Fibroblast of lung (primary cell): ENCODE measurements around the gene DLG3. TPM values are rescaled to one million over a fixed set of nuclear protein-coding genes. Genes with fewer than 3 reads are reported as not detected.

Experiments used
- DNase-seq, 2 donors: peaks; one replicate each; pipeline versions ENCODE4 v3.0.0 to v3.0.0-alpha.2; 2010; ENCODE audit warnings: low read depth in 2 of 2
- H2AFZ ChIP-seq: 2 replicates; pipeline ENCODE4 v1.5.1; 2012; ENCODE audit warnings: low read length, control low read depth, inconsistent platforms
- H3K27ac ChIP-seq: 2 replicates; pipeline ENCODE4 v1.5.1; 2011; ENCODE audit warnings: low read length, control low read depth; ENCODE audit not compliant: insufficient read depth
- H3K27me3 ChIP-seq: 2 replicates; pipeline ENCODE4 v1.5.1; 2011; ENCODE audit warnings: mild to moderate bottlenecking, low read length; ENCODE audit not compliant: control insufficient read depth, insufficient read depth
- H3K36me3 ChIP-seq: 2 replicates; pipeline ENCODE4 v1.5.1; 2011; ENCODE audit warnings: low read length; ENCODE audit not compliant: control insufficient read depth, insufficient read depth
- H3K4me1 ChIP-seq: 2 replicates; pipeline ENCODE4 v1.5.1; 2011; ENCODE audit warnings: low read length; ENCODE audit not compliant: control insufficient read depth, insufficient read depth; ENCODE audit errors: extremely low read depth
- H3K4me2 ChIP-seq: 2 replicates; pipeline ENCODE4 v1.5.1; 2011; ENCODE audit warnings: low read length, control low read depth; ENCODE audit not compliant: insufficient read depth; ENCODE audit errors: extremely low read depth
- H3K4me3 ChIP-seq, 4 experiments: fragments of 200-600 bp in 1 of 4; sonication (generic) in 1 of 4; replicated peaks in 1 of 4; 2 replicates each; pipeline ENCODE4 v1.5.1; 2011 to 2016; ENCODE audit warnings: low read length in 4 of 4, low read depth in 3 of 4, mild to moderate bottlenecking in 3 of 4, control low read depth in 2 of 4, inconsistent platforms in 1 of 4, mixed read lengths in 1 of 4; ENCODE audit not compliant: insufficient read depth in 1 of 4; ENCODE audit errors: control extremely low read depth in 1 of 4
- H3K79me2 ChIP-seq: 2 replicates; pipeline ENCODE4 v1.5.1; 2012; ENCODE audit warnings: mild to moderate bottlenecking, low read length, inconsistent platforms; ENCODE audit not compliant: control insufficient read depth, insufficient read depth
- H3K9ac ChIP-seq: 2 replicates; pipeline ENCODE4 v1.5.1; 2011; ENCODE audit warnings: mild to moderate bottlenecking, low read length, control low read depth; ENCODE audit not compliant: insufficient read depth
- H3K9me3 ChIP-seq: 2 replicates; pipeline ENCODE4 v1.5.1; 2012; ENCODE audit warnings: low read depth, low read length; ENCODE audit not compliant: control insufficient read depth, insufficient read depth
- H4K20me1 ChIP-seq: 2 replicates; pipeline ENCODE4 v1.5.1; 2011; ENCODE audit warnings: low read length; ENCODE audit not compliant: control insufficient read depth, insufficient read depth; ENCODE audit errors: extremely low read depth
- EZH2 ChIP-seq: IDR thresholded peaks from 2 replicates; pipeline ENCODE4 v1.5.1; 2012; ENCODE audit warnings: low read length, control low read depth, mild to moderate bottlenecking; ENCODE audit errors: missing control alignments
- polyA plus RNA-seq, 2 donors: library from polyadenylated mRNA; depleted of rRNA in 1 of 2; stranded (reverse) in 1 of 2; unstranded in 1 of 2; fragments of >200 nt; gene quantifications; 2 replicates each; pipeline ENCODE4 v1.2.1, GENCODE V29; 2011 to 2012; ENCODE audit warnings: missing spikeins in 1 of 2
- total RNA-seq: library from RNA; depleted of rRNA; stranded (reverse); fragments of >200 nt; gene quantifications from 2 replicates; pipeline ENCODE4 v1.2.1, GENCODE V29; 2014
- TF ChIP-seq, protein P1 (sequence below), 2 donors: IDR thresholded peaks in 1 of 2; conservative IDR thresholded peaks in 1 of 2; 1 replicate in 1 of 2; 2 replicates in 1 of 2; pipeline ENCODE4 v1.5.1; 2011 to 2012; ENCODE audit warnings: low read length in 2 of 2, control low read depth in 1 of 2, inconsistent platforms in 1 of 2, low read depth in 1 of 2, mild to moderate bottlenecking in 1 of 2

The DLG3 gene
- total and polyA plus RNA-seq, 2 donors (not counting 1 experiment from before 2014, with no cell fraction given), result 21.0 to 24.6 TPM

DNA sequence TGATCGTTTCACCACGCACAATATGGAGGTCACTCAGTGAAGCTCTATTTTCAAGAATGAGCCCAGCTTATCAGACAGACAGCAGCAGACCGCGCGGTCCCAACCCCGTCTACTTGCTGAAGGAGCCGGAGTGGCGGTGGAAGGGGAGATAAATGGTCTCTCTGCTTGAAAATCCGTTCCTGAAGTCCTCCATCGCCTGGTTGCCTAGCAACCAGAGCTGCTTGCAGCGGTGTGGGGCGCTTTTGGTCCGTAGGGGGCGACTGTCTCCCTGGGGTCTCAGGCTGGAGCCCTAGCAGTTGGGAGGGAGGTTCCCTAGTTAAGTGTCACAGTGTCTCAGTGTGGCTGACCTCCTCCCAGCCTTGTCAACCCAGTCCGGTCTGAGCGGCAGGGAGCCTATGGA lies 8.3 kb upstream of the DLG3 start:
- DNase-seq, result peak in 1 of 2 donors; percentile 9
- no peaks in the 10 kb centered on the region for H3K36me3 ChIP-seq
- no peaks in the 10 kb centered on the region for H3K4me1 ChIP-seq
- no peaks in the 10 kb centered on the region for H3K9me3 ChIP-seq
- no peak overlapping the region for H3K4me2 ChIP-seq
- H2AFZ ChIP-seq, result no peak overlapping the region
- no peak overlapping the region for H3K9ac ChIP-seq
- no peak overlapping the region for H3K27ac ChIP-seq
- TF ChIP-seq, protein P1, sequence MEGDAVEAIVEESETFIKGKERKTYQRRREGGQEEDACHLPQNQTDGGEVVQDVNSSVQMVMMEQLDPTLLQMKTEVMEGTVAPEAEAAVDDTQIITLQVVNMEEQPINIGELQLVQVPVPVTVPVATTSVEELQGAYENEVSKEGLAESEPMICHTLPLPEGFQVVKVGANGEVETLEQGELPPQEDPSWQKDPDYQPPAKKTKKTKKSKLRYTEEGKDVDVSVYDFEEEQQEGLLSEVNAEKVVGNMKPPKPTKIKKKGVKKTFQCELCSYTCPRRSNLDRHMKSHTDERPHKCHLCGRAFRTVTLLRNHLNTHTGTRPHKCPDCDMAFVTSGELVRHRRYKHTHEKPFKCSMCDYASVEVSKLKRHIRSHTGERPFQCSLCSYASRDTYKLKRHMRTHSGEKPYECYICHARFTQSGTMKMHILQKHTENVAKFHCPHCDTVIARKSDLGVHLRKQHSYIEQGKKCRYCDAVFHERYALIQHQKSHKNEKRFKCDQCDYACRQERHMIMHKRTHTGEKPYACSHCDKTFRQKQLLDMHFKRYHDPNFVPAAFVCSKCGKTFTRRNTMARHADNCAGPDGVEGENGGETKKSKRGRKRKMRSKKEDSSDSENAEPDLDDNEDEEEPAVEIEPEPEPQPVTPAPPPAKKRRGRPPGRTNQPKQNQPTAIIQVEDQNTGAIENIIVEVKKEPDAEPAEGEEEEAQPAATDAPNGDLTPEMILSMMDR (conservative IDR thresholded peaks at IDR 0.05 in 1 of 2, IDR thresholded peaks at IDR 0.05 in 1 of 2; ENCODE audit: low read depth in 1 of 2, low read length in 2 of 2), result peak in 1 of 2 donors; percentile 9
- no peak for TF ChIP-seq EZH2
- H3K79me2 ChIP-seq, result no peaks in the 10 kb centered on the region
- no peaks in the 10 kb centered on the region for H3K27me3 ChIP-seq
- no peaks in the 10 kb centered on the region for H4K20me1 ChIP-seq
- H3K4me3 ChIP-seq, result no peak overlapping the region

DNA sequence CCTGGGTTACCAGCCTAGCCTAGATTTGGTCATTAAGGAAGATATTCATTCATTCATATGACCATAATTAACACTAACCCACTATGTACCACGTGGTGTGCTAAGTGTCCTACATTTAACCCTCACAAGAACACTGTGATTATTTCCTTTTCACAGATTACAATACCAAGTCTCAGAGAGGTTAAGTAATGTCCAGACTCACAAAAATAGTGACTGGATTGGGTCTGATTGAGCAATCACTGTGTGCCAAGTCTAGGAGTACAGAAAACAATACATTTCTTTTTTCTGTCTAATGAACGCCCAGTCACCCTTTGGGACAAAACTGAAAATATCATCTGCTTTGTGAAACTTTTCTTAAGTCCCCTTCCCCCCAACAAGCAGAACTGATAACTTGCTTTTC lies 7.6 kb upstream of the DLG3 start:
- no peaks in the 10 kb centered on the region for H3K79me2 ChIP-seq
- H3K36me3 ChIP-seq, result no peaks in the 10 kb centered on the region
- H3K9ac ChIP-seq, result no peak overlapping the region
- H3K4me3 ChIP-seq, result no peak overlapping the region
- no peaks in the 10 kb centered on the region for H4K20me1 ChIP-seq
- no peak overlapping the region for H3K4me2 ChIP-seq
- H3K9me3 ChIP-seq, result no peaks in the 10 kb centered on the region
- no peak for DNase-seq
- H2AFZ ChIP-seq, result no peak overlapping the region
- TF ChIP-seq EZH2, result no peak
- TF ChIP-seq, protein P1 (conservative IDR thresholded peaks at IDR 0.05 in 1 of 2, IDR thresholded peaks at IDR 0.05 in 1 of 2; ENCODE audit: low read depth in 1 of 2, low read length in 2 of 2), result no peak
- no peak overlapping the region for H3K27ac ChIP-seq
- no peaks in the 10 kb centered on the region for H3K4me1 ChIP-seq
- H3K27me3 ChIP-seq, result no peaks in the 10 kb centered on the region

DNA sequence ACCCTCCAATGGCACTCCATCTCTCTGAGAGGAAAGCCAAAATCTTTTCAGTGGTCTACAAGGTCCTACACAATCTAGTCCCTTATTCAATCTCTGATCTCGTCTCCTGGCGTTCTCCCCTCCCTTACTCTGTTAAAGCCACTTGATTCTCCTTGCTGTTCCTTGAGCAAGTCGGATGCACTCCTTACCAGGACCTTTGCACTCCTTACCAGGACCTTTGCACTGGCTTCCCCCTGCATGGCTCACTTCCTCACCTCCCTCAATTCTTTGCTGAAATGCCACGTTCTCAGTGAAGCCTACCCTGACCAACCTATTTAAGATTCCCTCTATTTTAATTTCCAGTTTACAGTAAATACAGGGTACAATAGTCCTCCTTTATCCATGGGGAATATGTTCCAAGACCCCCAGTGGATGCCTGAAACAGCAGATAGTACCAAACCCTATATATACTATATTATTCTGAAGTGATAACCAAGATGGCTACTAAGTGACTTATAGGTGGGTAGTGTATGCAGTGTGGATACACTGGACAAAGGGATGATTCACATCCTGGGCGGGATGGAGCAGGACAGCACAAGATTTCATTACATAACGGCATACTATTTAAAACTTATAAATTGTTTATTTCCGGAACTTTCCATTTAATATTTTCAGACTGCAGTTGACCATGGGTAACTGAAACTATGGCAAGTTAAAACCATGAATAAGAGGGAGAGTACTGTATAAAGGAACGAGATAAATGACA lies 6.5 kb upstream of the DLG3 start:
- no peaks in the 10 kb centered on the region for H3K36me3 ChIP-seq
- no peaks in the 10 kb centered on the region for H3K9me3 ChIP-seq
- no peak overlapping the region for H3K4me3 ChIP-seq
- no peaks in the 10 kb centered on the region for H3K79me2 ChIP-seq
- H4K20me1 ChIP-seq, result no peaks in the 10 kb centered on the region
- no peaks in the 10 kb centered on the region for H3K27me3 ChIP-seq
- H3K4me2 ChIP-seq, result no peak overlapping the region
- H3K4me1 ChIP-seq, result no peaks in the 10 kb centered on the region
- no peak for DNase-seq
- H3K9ac ChIP-seq, result no peak overlapping the region
- no peak overlapping the region for H2AFZ ChIP-seq
- TF ChIP-seq, protein P1 (conservative IDR thresholded peaks at IDR 0.05 in 1 of 2, IDR thresholded peaks at IDR 0.05 in 1 of 2; ENCODE audit: low read depth in 1 of 2, low read length in 2 of 2), result no peak
- no peak for TF ChIP-seq EZH2
- no peak overlapping the region for H3K27ac ChIP-seq
